Activated gamma-delta T cell (primary cell): ENCODE data around the gene PARD3.

Source experiments
- DNase-seq: peaks from one replicate; lab custom pipeline; 2025; lab: John Stamatoyannopoulos, UW

The PARD3 gene

GRCh38 chr10:34494012-34494411, 321.1 kb downstream of the PARD3 start:
- DNase-seq, result no peak

- DNase-seq, result no peak
Observed at GRCh38 chr10:34492081-34492480, 323.0 kb downstream of the PARD3 start.

GRCh38 chr10:34491678-34492077, 323.4 kb downstream of the PARD3 start:
- DNase-seq, result no peak

- DNase-seq, result no peak
Observed at GRCh38 chr10:34489973-34490745, 324.9 kb downstream of the PARD3 start.

GRCh38 chr10:34489411-34489810, 325.7 kb downstream of the PARD3 start:
- DNase-seq, result no peak

GRCh38 chr10:34488476-34489130, 326.5 kb downstream of the PARD3 start:
- DNase-seq, result no peak

GRCh38 chr10:34486008-34486407, 329.1 kb downstream of the PARD3 start:
- no peak for DNase-seq

GRCh38 chr10:34484164-34484563, 330.9 kb downstream of the PARD3 start:
- no peak for DNase-seq

GRCh38 chr10:34480345-34480744, 334.8 kb downstream of the PARD3 start:
- no peak for DNase-seq

- no peak for DNase-seq
Observed at GRCh38 chr10:34479520-34480179, 335.4 kb downstream of the PARD3 start.

- no peak for DNase-seq
Observed at GRCh38 chr10:34477249-34477648, 337.8 kb downstream of the PARD3 start.

GRCh38 chr10:34476608-34477007, 338.5 kb downstream of the PARD3 start:
- DNase-seq, result no peak

GRCh38 chr10:34475786-34476185, 339.3 kb downstream of the PARD3 start:
- DNase-seq, result no peak

GRCh38 chr10:34475274-34475646, 339.8 kb downstream of the PARD3 start:
- DNase-seq, result no peak

GRCh38 chr10:34474555-34475273, 340.4 kb downstream of the PARD3 start:
- no peak for DNase-seq

GRCh38 chr10:34474009-34474376, 341.1 kb downstream of the PARD3 start:
- no peak for DNase-seq

- DNase-seq, result no peak
Observed at GRCh38 chr10:34473174-34474008, 341.7 kb downstream of the PARD3 start.

- DNase-seq, result no peak
Observed at GRCh38 chr10:34470307-34470706, 344.8 kb downstream of the PARD3 start.

GRCh38 chr10:34469446-34469845, 345.6 kb downstream of the PARD3 start:
- DNase-seq, result no peak

GRCh38 chr10:34467902-34468301, 347.2 kb downstream of the PARD3 start:
- no peak for DNase-seq

GRCh38 chr10:34467364-34467763, 347.7 kb downstream of the PARD3 start:
- DNase-seq, result no peak

- DNase-seq, result no peak
Observed at GRCh38 chr10:34465678-34466077, 349.4 kb downstream of the PARD3 start.
